Measurements from ENCODE around the gene RGS6.

GRCh38 chr14:72420749-72421474, 488.7 kb downstream of the RGS6 start:
- TF ChIP-seq, protein P1, sequence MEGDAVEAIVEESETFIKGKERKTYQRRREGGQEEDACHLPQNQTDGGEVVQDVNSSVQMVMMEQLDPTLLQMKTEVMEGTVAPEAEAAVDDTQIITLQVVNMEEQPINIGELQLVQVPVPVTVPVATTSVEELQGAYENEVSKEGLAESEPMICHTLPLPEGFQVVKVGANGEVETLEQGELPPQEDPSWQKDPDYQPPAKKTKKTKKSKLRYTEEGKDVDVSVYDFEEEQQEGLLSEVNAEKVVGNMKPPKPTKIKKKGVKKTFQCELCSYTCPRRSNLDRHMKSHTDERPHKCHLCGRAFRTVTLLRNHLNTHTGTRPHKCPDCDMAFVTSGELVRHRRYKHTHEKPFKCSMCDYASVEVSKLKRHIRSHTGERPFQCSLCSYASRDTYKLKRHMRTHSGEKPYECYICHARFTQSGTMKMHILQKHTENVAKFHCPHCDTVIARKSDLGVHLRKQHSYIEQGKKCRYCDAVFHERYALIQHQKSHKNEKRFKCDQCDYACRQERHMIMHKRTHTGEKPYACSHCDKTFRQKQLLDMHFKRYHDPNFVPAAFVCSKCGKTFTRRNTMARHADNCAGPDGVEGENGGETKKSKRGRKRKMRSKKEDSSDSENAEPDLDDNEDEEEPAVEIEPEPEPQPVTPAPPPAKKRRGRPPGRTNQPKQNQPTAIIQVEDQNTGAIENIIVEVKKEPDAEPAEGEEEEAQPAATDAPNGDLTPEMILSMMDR (IDR thresholded peaks at IDR 0.05; ENCODE audit: low read length) = peak; percentile 98
- TF ChIP-seq EZH2 (IDR thresholded peaks at IDR 0.05; ENCODE audit: borderline replicate concordance, low read length) = no peak

Measured in OCI-LY1 (cell line).